NT2/D1 (cell line): ENCODE results near the gene COX6A1.

Experiments used
- SUZ12 ChIP-seq: IDR thresholded peaks from 2 replicates; pipeline ENCODE4 v1.6.1; 2011; ENCODE audit not compliant: insufficient read length, insufficient read depth; ENCODE audit errors: extremely low read depth
- YY1 ChIP-seq: IDR thresholded peaks from 2 replicates; pipeline ENCODE4 v1.6.1; 2011; ENCODE audit not compliant: insufficient read length, insufficient read depth
- ZNF274 ChIP-seq: IDR thresholded peaks from 2 replicates; pipeline ENCODE4 v1.6.1; 2011; ENCODE audit warnings: mild to moderate bottlenecking, low read depth, low read length

GRCh38 chr12:120408771-120409170 is 29.1 kb upstream of the COX6A1 start:
- no peak for TF ChIP-seq ZNF274
- TF ChIP-seq YY1 = no peak
- TF ChIP-seq SUZ12 = no peak
